Mucosa of gallbladder (tissue), 1 donor: ENCODE results near the gene TTLL11. TPM values are rescaled to one million over a fixed set of nuclear protein-coding genes. Genes with fewer than 3 reads are reported as not detected.
"Not testable (repeated sequence)": the region's sequence is repeated elsewhere in the genome, so short reads cannot be mapped to it uniquely, and the experiment has no call there.

Experiments used
- DNase-seq: peaks from one replicate; pipeline ENCODE4 v3.0.0-alpha.2; 2020; ENCODE audit warnings: low spot score
- total RNA-seq: library from RNA; stranded (reverse); gene quantifications from one replicate; pipeline ENCODE4 v1.2.1, GENCODE V29; 2021
- donor health status: DM: no; HTN: no; CAD: no.

Gene TTLL11
- total RNA-seq, 1 donor from 2014 or later: 10.9 TPM

DNA sequence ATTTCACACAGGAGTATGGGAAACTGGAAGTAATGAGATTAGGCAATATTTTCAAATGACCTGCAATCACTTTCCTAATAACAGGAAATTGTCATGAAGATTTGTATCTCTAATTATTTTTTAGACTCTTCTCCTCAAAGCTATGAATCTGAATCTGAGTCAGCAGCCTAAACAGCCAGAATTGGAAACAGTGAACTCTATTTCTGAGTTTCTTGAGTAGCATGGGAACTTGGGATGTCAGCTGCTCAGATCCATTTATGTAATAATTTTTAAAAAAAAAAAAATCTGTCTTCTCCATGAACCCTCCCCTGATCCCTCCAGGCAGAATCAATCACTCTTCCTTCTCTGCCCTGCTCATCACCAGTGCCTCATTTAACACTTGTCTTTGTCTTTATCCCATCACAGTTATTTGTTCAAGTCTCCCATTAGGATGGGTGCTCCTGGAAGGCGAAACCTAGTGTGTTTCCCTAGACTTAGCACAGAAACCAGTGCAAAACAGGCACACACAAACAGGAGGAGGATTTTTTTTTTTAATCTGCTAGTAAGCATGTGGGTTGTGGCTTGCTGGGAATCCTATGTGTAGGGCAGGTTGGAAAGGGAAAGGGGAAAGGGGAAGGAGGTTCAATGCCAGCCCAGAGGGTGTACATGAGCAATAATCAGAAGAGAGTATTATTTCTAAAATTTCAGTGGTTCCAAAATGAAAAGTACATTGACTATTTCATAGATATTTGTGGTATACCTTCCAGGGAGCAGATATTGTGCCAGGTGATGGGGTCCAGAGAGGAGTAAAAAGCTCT is 186.8 kb downstream of the TTLL11 start:
- DNase-seq: no peak

DNA sequence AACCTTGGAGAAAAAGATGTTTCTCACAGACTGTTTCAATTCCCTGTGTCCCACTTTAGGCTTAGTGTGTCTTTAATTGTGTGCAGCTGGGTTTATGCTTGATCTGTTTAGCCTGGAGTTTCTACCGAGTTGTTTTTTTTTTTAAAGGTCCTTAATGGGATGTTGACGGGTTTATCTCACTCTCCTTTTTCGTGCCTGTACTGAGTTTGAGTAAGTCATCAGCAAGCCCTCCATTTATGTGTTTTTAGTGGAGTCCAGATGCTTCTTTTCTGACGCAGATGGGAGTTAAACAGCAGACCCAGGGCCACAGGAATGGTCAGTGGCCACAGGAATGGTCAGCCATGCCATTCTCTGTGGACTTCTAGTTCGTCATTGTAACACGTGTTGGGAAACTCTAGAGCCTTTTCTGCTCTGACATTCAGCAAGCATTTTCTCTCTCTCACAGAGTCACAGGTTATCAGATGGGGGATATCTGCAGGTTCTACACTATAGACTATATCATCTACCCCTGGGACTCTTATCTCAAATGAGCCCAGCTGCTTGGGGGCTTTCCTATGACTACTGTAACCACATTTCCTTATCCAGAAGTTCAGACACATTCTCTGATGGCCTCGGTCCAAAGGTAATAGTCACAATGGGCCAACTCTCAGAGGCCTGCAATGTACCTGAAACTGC is 190.5 kb downstream of the TTLL11 start:
- DNase-seq: peak; percentile 45

DNA sequence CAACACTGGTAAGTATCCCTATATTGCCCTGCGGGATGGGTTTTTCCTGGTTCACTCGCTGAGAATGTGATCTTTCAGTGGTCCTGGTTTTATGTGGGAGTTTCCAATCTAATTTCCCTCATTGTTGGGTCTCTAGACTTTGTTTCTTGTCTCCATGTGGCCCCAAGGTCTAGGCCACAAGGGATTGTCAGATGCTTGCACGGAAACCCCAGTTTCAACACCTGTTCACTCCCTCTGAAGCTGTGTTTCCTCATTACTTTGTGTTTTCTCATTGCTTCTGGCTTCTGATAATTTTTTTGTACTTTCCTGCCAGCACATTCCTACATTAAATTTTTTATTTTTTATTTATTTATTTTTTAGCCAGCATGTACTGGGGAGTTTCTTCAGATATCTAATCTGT is 191.5 kb downstream of the TTLL11 start:
- no peak for DNase-seq

DNA sequence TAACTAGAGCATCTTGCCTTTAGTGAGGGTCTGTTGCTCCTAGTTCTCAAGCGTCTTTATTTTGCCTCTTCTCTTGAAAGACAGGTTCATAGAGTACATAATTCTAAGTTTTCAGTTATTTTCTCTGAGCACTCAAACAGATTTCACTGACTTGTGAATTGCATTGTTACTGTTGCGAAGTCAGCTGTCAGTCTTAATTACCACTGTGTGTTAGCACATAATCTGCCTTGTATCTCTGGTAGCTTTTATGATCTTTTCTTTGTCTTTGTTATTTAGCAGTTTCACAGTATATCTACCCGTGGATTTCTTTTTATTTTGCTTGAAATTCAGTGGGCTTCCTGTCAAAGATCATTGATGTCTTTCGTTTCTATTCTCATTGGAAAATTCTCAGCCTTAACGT is 192.9 kb downstream of the TTLL11 start:
- DNase-seq: no peak

DNA sequence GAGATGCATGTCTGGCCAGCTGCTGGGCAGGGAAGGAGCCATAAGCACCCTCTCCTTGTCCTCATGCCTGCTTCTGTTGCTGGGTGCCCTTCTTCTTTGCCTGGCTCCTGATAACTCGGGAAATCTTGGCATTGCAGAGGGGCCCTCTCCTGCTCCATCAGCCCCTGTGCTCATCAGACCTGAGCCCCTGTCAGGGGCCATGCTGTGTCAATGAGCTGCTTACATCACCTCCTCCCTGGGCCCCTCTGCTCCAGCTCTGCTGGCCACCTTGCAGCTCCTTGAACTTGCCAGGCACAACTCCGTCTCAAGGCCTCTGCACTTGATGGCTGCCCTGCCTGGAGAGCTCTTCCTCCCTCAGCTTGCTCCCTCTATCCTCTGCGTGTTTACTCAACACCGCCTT is 194.3 kb downstream of the TTLL11 start:
- no peak for DNase-seq

DNA sequence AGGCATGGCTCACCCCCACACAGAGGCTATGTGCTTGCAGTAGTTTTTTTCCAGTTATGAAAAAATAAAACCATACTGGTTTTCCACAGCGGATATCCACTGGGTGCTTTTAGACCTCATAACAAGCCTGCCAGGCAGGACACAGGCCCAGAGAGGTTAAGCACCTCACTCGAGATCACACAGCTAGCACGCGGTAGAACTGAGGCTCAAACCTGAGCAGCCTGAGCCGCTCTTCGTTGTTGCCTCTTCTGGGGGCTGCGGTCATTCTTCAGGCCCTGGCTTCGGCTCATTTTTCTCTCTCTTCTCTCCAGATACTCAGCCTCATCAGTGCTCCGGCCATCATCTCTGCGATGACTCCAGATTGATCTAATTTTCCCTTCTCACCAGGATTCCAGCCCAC is 196.0 kb downstream of the TTLL11 start:
- no peak for DNase-seq

DNA sequence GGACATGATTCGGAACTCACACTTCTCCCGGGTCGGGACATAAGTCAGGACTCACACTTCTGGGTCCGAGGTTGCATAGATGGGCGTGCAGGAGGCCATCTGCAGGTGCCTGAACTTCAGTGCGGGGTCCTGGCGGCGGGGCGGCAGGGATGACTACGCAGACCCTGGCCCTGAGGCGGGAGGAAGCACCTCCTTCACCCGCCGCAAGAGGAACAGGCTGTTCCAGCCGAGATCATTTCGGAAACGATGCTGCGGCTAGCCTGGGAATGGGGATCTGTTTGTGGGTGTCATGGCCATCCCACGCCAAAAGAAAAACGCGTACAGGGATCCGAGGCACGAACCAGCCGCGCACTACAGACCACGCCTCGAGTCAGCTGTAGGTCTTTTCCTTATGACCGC is 196.6 kb downstream of the TTLL11 start:
- DNase-seq: no peak

DNA sequence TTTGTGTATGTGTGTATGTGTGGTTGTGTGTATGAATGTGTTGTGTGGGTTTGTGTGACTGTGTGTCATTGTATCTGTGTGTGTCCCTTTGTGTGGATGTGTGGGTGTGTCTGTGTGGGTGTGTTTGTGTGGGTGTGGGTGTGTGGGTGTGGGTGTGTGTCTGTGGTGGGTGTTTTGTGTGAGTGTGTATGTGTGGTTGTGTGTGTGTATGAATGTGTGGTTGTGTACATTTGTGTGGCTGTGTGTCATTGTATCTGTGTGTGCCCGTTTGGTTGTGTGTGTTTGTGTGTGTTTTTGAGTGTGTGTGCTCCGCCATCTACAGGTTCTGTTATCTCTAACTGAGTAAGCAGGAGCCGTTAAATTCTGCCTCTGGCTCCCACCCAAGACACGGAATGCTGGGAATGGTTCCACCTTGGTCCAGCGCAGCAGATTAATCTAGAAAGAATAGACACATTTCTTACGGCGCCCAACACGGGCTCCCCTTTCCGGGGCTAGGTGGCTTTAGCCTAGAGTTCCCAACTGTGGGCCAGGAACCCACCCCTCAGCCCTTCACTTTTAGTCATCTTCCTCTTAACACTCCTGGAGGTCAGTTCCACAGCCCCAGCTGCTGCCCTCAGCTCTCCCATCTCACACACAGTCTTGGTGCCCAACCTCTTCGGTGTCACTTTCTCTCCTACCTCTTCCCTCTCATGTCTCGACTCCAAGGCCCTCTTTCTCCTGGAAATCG is 197.1 kb downstream of the TTLL11 start:
- DNase-seq: peak; percentile 30

DNA sequence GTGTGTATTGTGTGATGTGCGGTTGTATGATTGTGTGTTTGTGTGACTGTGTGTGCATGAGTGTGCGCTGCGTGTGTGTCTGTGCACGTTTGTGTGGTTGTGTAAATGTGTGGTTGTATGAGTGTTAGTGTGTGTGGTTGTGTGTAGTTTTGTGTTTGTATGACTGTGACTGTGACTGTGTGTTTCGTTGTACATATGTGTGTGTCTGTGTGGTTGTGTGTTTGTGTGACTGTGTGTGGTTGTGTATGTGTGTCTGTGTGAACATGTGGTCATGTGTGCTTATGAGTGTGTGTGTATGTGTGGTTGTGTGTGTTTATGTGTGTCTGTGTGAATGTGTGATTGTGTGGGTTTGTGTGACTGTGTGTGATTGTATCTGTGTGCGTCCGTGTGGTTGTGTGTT is 197.8 kb downstream of the TTLL11 start:
- no peak for DNase-seq

DNA sequence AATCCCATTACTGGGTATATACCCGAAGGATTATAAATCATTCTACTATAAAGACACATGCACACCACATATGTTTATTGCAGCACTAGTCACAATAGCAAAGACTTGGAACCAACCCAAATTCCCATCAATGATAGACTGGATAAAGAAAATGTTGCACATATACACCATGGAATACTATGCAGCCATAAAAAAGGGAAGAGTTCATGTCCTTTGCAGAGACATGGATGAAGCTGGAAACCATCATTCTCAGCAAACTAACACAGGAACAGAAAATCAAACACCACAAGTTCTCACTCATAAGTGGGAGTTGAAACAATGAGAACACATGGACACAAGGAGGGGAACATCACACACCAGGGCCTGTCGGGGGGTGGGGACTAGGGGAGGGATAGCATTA is 198.7 kb downstream of the TTLL11 start:
- not testable (repeated sequence) for DNase-seq

DNA sequence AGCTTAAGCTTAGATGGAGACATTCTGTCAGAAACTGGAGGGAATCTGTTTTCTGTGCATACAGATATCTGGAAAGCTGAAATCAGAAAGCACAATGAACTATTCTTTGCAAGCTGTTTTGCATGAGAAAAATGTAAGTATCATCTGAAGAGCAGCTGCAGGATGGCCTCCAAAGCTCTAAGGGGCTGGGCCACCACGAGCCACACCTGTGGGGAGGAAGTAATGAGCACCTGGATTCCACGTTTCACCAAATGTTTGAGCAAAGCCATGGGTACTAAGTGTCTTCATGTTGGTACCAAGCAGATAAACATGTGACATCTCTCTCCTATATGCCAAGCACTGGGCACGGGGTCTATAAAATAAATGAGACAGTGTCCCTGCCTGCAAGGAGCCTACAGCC is 199.3 kb downstream of the TTLL11 start:
- DNase-seq: no peak

DNA sequence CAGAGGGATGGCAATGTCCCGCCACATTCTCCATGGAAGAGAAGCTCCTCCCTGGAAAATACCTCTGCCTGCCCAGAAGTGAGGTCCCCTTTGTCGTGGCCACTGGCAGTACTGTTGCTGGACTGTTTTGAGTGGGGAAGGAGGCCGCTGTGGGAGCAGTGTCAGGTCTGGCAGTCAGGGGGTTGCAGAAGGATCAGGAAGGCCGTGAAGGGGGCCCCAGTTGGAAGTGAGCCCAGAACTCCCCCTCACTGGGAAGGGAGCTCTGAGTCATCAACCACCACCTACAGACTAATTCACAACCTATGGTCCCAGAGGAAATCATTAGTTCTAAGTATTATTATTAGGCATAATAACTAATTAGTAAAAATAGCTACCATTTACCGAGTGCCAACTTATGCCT is 200.4 kb downstream of the TTLL11 start:
- DNase-seq: no peak

DNA sequence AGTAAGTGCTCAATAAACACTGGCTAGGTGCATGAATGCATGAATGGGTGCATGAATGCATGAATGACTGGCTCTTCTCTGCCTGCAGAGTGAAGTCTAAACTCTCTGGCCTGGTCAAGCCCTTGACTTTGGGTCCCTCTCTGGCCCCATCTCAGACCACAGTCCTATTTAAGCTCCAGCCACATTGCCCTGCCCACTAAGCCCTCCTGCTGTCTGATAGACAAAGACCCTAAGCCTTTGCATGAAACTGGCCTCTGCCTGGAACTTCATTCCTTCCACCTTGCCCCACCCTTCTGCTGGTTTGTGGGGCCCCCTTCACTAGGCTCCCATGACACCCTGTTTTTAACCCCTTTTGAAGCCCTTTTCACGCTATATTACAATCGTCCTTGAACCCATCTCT is 202.4 kb downstream of the TTLL11 start:
- DNase-seq: no peak

DNA sequence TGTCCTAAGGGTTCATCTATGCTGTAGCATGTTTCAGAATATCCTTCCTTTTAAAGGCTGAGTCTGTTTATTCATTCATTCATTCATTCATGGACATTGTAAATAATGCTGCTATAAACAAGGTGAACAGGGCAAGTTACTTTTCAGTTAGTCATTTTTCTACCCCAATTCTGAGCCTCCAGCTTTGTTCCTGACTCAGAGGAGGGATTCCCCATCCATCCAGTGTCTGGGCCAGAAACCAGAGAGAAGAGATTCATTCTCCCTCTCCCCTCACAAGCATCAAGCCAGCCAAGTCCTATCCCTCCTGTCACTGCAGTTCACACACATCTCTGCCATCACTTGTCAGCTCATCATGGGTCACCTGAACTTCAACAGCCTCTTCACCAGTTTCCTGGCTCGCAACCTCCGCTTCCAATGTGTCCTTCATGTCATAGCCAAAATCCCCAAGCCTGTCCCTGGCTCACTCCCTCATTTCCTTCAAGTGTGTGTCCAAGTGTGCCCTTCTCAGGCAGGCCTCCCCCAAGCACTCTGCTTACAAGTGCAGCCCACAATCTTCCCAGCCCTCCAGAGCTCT is 203.0 kb downstream of the TTLL11 start:
- no peak for DNase-seq

DNA sequence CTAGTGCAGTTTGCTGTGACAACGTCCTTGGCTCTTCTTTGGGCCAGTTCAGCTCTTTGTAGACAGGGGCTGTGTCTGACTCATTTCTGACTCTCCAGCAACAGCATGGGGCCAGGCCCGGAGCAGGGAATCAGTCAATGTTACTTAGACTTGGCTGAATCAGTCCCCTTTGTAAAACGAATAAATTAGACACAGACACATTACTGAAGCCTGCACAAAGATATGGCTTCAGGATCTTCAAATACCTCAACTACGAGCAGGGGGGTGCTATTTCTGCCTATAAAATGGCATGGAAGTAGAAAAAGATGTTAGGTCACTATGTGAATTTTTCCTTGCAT is 204.7 kb downstream of the TTLL11 start:
- no peak for DNase-seq

DNA sequence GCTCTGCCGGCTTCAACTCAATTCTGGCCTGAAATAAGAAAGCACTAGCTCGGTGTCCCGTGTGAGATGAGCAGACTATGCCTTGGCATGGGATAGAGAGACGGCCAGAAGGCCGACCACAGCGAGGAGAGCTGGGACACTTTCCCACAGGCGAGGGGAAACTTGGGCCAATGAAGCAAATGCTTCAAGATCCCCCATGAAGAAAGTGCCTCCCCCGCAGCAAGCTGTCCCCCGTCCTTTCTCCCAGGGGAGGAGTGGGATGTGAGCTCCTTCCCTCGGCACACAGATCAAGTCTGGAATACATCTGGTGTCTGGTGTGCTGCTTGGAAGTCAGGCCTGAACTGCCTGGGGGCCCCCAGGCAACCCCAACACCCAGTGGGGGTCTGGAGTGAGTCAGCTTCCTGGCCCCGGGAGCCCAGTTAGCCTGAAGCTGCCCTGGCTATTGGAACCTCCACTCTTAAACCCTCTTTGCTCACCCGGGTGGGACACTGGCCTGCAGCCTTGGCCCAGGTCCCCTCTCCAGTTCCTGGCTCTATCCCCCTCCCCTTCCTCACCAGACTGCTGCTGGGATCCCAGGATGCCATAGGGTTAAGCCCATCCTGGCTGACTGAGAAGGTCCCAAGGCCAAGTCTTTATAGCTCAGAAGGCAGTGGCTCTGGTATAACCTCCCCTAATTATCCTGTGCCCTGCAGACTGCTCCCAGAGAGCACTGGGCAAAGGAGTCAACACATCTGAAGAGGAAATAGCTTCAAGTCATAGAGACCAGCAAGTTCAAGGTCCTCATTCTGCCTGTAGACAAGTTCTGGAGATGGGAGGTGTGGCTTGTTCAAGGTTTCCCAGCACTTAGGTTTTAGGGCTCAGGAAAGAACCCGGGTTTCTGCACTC is 205.3 kb downstream of the TTLL11 start:
- DNase-seq: no peak

DNA sequence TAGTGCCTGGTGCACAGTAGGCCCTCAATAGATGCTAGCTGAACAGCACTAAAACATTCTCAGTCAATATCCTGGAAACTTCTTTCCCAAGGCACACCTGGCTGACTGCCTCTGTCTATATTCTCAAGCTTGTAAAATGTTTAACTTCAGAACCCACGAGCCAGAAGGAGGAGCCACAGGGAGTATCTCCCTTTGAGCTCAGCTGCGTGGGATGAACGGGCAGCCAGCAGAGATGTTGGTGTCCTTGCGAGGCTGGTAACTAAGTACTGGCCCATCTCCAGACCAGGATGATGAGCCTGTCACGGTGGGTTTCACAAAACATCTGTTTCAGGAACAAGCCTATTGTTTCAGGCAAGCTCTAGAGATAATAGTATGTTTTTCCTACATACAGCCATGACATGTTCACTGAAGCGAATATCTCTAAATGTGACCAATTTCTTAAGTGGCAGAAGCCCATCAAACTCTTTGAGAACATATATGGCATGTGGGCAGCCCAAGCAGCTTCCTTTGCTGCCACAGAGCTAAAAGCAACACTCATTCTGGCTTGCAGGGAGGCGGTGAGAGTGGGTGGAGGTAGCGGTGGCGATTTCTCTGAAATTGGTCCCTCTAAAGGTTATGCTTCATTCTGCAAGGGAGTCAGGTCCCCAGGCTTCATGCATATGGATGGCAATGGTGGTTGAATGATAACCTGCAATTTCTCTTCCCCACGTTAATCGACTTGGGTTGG is 206.2 kb downstream of the TTLL11 start:
- DNase-seq: no peak

DNA sequence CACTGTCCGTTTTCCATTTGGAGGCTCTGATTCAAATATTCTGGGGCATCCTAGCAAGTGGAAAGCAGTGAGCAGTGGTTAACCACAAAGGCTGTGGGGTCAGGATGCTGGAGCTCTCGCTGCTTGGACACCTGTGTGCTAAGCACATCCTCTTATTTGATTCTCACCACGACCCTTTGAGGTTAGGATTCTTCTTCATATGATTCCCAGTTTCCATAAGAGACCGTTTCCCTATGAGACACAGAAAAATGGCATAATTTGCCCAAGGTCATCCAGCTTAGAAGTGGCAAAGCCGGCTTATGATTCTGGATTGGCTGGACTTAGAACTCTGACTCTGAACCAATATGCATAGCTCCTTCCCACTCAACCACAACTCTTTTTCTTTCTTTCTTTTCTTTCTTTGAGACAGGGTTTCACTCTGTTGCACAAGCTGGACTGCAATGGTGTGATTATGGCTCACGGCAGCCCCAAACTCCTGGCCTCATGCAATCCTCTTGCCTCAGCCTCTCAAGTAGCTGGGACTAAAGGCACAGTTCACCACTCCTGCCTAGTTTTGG is 207.7 kb downstream of the TTLL11 start:
- no peak for DNase-seq

DNA sequence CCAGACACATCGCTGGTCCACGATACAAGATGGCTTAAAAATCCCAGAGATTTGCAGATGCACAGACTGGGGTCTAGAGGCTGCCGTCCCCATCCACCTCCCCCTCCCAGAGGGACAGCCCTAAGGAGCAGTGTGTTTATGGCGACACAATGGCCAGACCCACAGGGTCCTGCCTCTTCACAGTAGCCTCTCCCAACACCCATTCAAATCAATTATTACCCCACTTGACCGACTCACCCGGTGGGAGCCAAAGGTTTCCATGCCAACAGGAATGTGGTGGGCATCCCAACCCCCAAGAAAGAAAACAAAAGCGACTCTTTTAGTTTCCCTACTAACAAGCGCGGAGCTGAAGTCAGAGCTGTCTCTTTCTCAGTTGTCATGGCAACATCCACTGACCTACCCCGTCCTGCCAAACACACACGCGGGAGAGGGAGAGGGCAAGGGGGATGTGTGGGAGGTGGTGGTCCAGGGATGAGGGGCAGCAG is 209.0 kb downstream of the TTLL11 start:
- DNase-seq: no peak

DNA sequence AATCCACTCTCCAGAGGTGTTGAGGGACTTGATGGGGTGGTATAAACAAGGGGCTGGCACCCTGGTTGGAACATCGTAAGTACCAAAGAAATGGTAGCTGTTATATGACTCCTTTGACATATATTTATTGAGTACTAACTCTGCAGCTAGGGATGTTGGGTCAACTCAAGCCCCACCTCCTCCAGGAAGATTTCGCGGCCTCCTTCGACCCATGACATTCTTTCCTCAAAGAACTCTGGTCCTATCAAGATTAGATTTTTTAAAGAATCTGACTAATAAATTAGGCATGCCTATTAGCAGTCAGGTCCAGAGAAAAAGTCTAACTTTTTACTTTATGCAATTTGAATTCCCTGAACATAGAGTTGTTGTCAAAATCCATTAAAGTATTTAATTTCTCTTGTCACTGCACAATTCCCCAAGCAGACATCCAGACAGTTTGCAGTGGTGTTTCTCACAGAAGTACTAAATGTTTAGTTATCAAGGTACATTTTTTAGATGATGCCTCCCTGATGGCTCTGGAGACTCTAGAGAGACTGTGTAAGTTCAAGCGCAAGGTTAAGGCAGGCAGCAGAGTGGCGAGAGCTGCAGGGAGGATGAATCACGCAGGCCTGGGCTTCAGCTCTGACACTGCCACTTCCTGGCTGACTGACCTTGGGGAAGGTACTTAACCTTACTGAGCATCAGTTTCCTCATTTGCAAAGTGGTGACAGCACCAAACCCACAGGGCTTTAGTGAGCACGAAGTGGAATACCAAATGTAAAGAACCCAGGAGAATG is 209.6 kb downstream of the TTLL11 start:
- DNase-seq: no peak
